HCEC 1CT (cell line): ENCODE results near the gene SPRYD7.
"Not testable (repeated sequence)": the region's sequence is repeated elsewhere in the genome, so short reads cannot be mapped to it uniquely, and the experiment has no call there.

Experiments used
- DNase-seq: peaks from one replicate; pipeline ENCODE4 v3.0.0-alpha.2; 2017

Gene SPRYD7

GRCh38 chr13:49932868-49933267 lies 3.3 kb downstream of the SPRYD7 start:
- DNase-seq = no peak

DNA sequence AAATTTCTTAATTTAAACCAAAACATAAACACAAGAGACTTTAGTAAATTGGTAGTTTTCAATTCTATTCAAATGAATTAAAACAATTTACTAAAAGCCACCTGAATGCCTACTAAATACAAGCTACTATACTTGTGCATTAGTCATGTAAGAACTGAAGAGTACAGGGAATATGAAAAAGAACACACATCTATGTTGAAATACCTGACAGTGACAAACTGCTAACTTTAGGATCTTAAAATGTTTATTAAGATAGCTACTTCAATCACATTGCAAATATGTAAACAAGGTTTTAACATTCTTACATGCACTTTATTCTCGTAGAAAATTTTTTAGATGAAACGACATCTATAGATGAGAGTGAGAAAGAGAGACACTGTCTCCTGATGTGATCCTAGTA lies 4.1 kb downstream of the SPRYD7 start:
- peak; percentile 51 for DNase-seq

- DNase-seq = no peak
Measured at GRCh38 chr13:49927755-49928154, 8.4 kb downstream of the SPRYD7 start.

DNA sequence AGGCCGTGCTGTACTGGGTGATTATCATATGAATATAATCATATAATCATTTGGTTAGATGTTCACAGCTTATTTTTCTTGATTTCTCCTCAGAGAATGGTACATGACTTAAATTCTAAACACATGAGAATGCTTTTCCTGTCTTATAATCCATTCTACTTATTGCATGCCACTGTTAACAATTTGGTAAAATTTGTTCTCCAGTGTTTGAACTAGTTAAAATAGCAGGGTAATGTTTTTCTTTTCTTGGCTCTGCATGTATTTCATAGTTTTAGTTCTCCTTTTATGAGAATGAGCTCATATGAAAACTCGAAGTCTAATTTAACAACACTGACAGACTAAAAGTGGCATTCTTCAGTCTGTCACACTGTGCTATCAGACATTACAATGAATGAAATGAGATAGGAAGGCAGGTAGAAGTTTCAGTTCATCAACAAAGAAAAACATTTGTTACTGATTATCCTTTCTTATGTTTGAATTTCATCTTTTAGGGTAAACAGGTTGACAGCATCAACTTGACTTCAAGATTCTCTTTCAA lies 10.2 kb downstream of the SPRYD7 start:
- no peak for DNase-seq

- no peak for DNase-seq
Measured at GRCh38 chr13:49922301-49922700, 13.8 kb downstream of the SPRYD7 start.

- not testable (repeated sequence) for DNase-seq
Measured at GRCh38 chr13:49920969-49921368, 15.2 kb downstream of the SPRYD7 start.

GRCh38 chr13:49918106-49918505 lies 18.0 kb downstream of the SPRYD7 start:
- peak; percentile 11 for DNase-seq

- no peak for DNase-seq
Measured at GRCh38 chr13:49914947-49915346, 21.2 kb downstream of the SPRYD7 start.

GRCh38 chr13:49908637-49909036 lies 27.5 kb downstream of the SPRYD7 start:
- DNase-seq = no peak

DNA sequence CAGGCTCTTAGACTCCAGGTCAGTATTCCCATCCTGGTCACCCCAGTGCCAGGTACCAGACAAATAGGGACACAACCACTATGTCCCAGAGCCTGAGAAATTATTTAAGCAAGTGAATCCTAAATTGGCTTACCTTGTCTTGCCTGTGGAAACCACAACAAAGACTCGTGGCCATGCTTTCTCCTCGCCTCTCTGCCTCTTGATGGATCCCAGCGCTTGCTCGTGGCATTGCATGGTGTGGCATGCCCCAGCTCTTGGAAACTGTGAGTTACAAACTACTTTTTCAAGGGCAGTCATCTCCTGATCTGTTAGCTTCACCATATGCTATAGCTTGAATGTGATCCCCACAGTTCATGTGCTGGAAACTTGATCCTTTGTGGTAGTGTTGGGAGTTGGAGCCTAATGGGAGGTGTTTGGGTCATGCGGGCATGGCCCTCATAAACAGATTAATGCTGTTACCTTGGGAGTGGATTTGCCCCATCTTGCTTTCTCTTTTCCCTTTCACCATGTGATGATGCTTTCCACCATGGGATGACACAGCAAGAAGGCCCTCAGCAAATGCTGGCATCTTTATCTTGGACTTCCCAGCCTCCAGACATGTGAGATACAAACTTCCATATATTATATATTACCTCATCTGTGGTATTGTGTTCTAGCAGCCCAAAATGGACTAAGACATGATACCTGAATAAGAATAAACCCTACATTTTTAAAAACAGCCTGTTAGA lies 31.2 kb downstream of the SPRYD7 start:
- DNase-seq = no peak

- no peak for DNase-seq
Measured at GRCh38 chr13:49898792-49899191, 37.3 kb downstream of the SPRYD7 start.

GRCh38 chr13:49897713-49898112 lies 38.4 kb downstream of the SPRYD7 start:
- no peak for DNase-seq

DNA sequence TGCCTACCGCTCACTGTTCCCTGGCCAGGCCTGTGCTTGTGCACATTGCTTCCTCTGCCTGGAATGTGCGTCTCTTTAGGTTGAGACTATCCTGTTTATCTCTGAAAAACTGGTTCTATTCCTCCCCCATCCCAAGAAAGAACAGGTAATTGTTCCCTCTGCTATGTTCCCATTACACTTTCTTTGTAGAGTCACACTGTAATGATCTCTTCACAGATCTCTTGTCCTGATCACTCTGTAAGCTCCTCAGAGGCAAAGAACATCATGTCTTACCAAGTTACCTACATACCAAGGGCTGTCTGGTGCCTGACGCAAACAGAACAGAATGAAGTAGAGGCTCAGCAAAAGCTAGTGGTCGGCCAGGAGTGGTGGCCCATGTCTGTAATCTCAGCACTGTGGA lies 40.3 kb downstream of the SPRYD7 start:
- DNase-seq = no peak

- DNase-seq = no peak
Measured at GRCh38 chr13:49893591-49893990, 42.5 kb downstream of the SPRYD7 start.

DNA sequence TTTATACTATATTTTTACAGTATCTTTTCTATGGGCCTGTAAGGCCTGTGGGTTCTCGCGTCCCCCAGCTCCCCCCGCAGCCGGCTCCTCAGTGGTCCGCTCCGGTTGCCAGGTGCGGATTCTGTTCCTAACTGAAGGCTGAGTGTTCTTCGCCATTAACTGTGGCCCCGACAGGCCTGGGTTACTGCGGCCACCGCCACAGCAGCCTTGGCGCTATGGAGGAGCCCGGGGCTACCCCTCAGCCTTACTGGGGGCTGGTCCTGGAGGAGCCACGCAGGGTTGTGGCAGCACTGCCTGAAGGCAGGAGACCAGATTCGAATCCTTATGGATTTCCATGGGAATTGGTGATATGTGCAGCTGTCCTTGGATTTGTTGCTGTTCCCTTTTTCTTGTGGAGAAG lies 45.8 kb downstream of the SPRYD7 start:
- no peak for DNase-seq

GRCh38 chr13:49878682-49879081 lies 57.5 kb downstream of the SPRYD7 start:
- no peak for DNase-seq

- no peak for DNase-seq
Measured at GRCh38 chr13:49877629-49878218, 58.4 kb downstream of the SPRYD7 start.

DNA sequence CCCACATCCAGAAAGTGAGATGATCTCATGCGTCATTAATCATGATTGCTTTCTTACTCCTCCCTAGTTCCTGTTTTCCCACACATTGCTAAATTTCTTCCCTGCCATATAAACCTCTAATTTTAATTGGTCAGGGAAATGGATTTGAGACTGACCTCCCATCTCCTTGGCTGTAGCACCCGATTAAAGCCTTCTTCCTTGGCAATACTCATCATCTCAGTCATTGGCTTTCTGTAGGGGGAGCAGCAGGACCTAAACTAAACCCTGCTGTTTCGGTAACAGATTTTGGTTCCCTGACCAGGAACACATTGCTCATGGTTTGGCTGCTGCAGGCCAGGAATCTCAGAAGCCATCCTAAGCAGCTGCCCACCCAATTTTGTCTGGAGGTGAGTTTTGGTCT lies 61.7 kb downstream of the SPRYD7 start:
- DNase-seq = no peak

DNA sequence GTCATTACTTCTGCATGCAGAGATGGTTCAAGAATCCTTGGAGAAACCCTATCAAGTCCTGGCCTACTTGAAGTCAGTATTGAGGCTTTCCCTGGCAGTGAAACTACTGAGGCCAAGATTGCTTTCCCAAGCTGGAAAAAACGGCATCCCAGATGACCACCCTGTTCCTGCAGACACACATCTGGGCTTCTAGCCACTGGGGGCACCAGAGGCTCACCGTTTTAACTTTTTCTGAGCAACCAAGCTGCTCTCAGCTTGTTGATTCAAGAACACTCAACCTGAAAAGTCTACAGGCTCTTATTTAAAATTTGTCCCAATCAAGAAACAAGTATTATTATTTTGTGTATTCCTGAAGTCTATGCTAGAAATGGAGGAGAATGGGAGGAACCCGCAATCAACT lies 66.6 kb downstream of the SPRYD7 start:
- DNase-seq = peak; percentile 60

DNA sequence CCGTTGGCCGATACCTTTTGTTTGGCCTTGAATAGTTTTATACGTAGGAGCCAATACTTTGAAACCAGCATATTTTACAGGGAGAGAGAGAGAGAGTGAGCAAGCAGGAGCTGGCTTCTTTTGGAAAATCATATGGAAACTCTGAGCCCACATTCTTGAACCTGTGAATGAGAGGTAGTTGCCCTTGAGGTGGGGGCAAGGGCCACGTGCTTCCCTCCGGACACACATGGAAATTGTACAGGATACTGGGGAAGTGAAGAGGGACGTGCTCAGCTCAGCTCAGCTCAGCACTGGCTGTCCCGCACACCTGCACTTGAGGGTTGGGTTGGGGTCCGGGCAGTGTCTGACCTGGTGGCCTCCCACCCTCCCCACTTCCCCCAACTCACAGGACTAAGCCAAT lies 68.3 kb downstream of the SPRYD7 start:
- DNase-seq = no peak

- DNase-seq = no peak
Measured at GRCh38 chr13:49865218-49865617, 70.9 kb downstream of the SPRYD7 start.

DNA sequence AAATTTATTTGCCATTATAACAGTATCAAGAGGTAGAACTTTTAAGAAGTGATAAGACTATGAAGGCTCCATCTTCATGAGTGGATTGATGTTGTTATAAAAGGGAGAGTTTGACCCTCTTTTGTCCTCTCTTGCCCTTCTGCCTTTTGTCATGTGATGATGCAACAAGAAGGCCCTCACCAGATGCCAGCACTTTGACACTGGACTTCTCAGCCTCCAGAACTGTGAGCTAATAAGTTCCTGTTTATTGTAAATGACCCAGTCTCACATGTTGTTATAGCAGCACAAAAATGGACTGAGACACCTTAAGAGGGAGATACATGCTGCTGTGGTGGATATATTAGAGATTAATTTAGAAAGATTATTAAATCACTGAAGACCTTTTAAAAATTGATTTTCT lies 71.6 kb downstream of the SPRYD7 start:
- DNase-seq = no peak
